ENCODE results near the gene HTRA2. TPM values are rescaled to one million over a fixed set of nuclear protein-coding genes. Genes with fewer than 3 reads are reported as not detected.

Gene HTRA2
- total RNA-seq, 1 experiment from 2014 or later: 24.9 TPM

- H3K79me1 ChIP-seq (ENCODE audit: insufficient read depth, low read depth, low read length, poor library complexity, severe bottlenecking): no peaks in the 10 kb centered on the region
- H3K27ac ChIP-seq (ENCODE audit: insufficient read length, low read depth, low read length): peak within 1 kb of the TSS; percentile 48
- peaks cover 53% of the 10 kb centered on the region for H3K27me3 ChIP-seq (ENCODE audit: insufficient read depth, low read length)
- DNase-seq: peak; percentile 98
- peaks cover 22 to 29% (median 24%) of the 10 kb centered on the region in 3 experiments for H3K36me3 Mint-ChIP-seq (ENCODE audit: insufficient read depth in 1 of 3, low read depth in 3 of 3)
- no peak within 1 kb of the TSS for H2BK12ac ChIP-seq (ENCODE audit: insufficient read length, low read depth, low read length)
- H4K8ac ChIP-seq (replicated peaks; ENCODE audit: insufficient read length, low read depth, low read length): no peak within 1 kb of the TSS
- peak within 1 kb of the TSS; percentile 99 to 100 (median 100) for H3K27ac Mint-ChIP-seq
- H2AK5ac ChIP-seq (ENCODE audit: insufficient read length, low read length): no peak within 1 kb of the TSS
- H3K4ac ChIP-seq (ENCODE audit: low read depth, low read length): no peak within 1 kb of the TSS
- peaks cover 18% of the 10 kb centered on the region for H3K23me2 ChIP-seq (ENCODE audit: insufficient read length, low read depth, low read length, poor library complexity, severe bottlenecking)
- no peak within 1 kb of the TSS for H2BK120ac ChIP-seq (ENCODE audit: low read depth, low read length, poor library complexity, severe bottlenecking)
- H3K14ac ChIP-seq (ENCODE audit: insufficient read depth, low read length): peak within 1 kb of the TSS; percentile 98
- H4K5ac ChIP-seq (ENCODE audit: insufficient read length, low read depth, low read length): no peak within 1 kb of the TSS
- no peaks in the 10 kb centered on the region for H3K9me3 ChIP-seq (ENCODE audit: control insufficient read depth, low read depth, low read length)
- H2BK5ac ChIP-seq (ENCODE audit: insufficient read length, low read length): peak within 1 kb of the TSS; percentile 67
- H2BK20ac ChIP-seq (ENCODE audit: low read depth, low read length, poor library complexity, severe bottlenecking): no peak within 1 kb of the TSS
- H3K56ac ChIP-seq (ENCODE audit: insufficient read length, low read depth, low read length): no peak within 1 kb of the TSS
- H3K79me2 ChIP-seq (ENCODE audit: insufficient read depth, low read length): no peaks in the 10 kb centered on the region
- H2BK15ac ChIP-seq (ENCODE audit: low read depth, low read length): no peak within 1 kb of the TSS
- WGBS (ENCODE audit: extremely low coverage, insufficient read length, low lambda C conversion rate): no CpG with 5 or more reads among the region's 56 CpGs
- H3K4me1 Mint-ChIP-seq: peaks cover 34 to 35% of the 10 kb centered on the region in 2 experiments
- H3K9me3 Mint-ChIP-seq: peaks cover 6 to 10% of the 10 kb centered on the region in 2 experiments
- no peak within 1 kb of the TSS for H2AFZ ChIP-seq (ENCODE audit: low read length)
- peak within 1 kb of the TSS; percentile 90 for H3K9ac ChIP-seq (ENCODE audit: extremely low read depth, insufficient read length, low read length)
- H3K4me1 ChIP-seq (ENCODE audit: insufficient read depth, low read length): peaks cover 4% of the 10 kb centered on the region; the same call in 1 of the 2 replicates
- H4K20me1 ChIP-seq (ENCODE audit: control insufficient read depth, insufficient read depth, insufficient read length): no peaks in the 10 kb centered on the region
- H3K4me2 ChIP-seq (ENCODE audit: insufficient read depth, insufficient read length, low read length): peak within 1 kb of the TSS; percentile 59
- TF ChIP-seq CTCF (conservative IDR thresholded peaks at IDR 0.05): peak; percentile 60
- no peak within 1 kb of the TSS for H4K91ac ChIP-seq (ENCODE audit: insufficient read length, low read depth, low read length)
- no peak within 1 kb of the TSS for H3K23ac ChIP-seq (ENCODE audit: insufficient read length, low read depth, low read length)
- peak within 1 kb of the TSS; percentile 98 to 100 for H3K4me3 Mint-ChIP-seq
- peak within 1 kb of the TSS; percentile 99 for H3K18ac ChIP-seq (ENCODE audit: insufficient read length, low read depth, low read length)
- no peak within 1 kb of the TSS for H3T11ph ChIP-seq (ENCODE audit: low read length)
- peaks cover 79% of the 10 kb centered on the region for H3K27me3 Mint-ChIP-seq (ENCODE audit: low read depth)
Measured at GRCh38 chr2:74507145-74507925, 22.4 kb upstream of the HTRA2 start, which contains the start of gene PCGF1. Gene PCGF1, minus strand, starts transcription at chr2:74507695. Its CDS starts 27 bp downstream, at chr2:74507668.
